Neural progenitor cell (in vitro differentiated cells): ENCODE results near the gene VWA5A. TPM values are rescaled to one million over a fixed set of nuclear protein-coding genes. Genes with fewer than 3 reads are reported as not detected.
A peak's percentile ranks its signal among the peaks of the same experiment; 100 is the strongest.

Experiments used
- DNase-seq: peaks from one replicate; pipeline ENCODE4 v3.0.0-alpha.2; 2016; ENCODE audit warnings: low spot score
- H2AFZ ChIP-seq: fragments of 200-600 bp; sonication (generic); replicated peaks from 2 replicates; pipeline ENCODE4 v1.6.1; 2016; ENCODE audit warnings: antibody characterized with exemption
- H3F3A ChIP-seq: fragments of 200-600 bp; sonication (generic); 2 replicates; pipeline ENCODE4 v1.6.1; 2016; ENCODE audit warnings: antibody characterized with exemption, low read depth
- H3K27ac ChIP-seq: fragments of 200-600 bp; sonication (generic); 2 replicates; pipeline ENCODE4 v1.5.1; 2016; ENCODE audit warnings: mild to moderate bottlenecking
- H3K27me3 ChIP-seq: fragments of 200-600 bp; sonication (generic); 2 replicates; pipeline ENCODE4 v1.6.1; 2016; ENCODE audit warnings: mild to moderate bottlenecking, moderate library complexity
- H3K36me3 ChIP-seq: fragments of 200-600 bp; sonication (generic); 2 replicates; pipeline ENCODE4 v1.5.1; 2016
- H3K4me1 ChIP-seq: fragments of 200-600 bp; sonication (generic); 2 replicates; pipeline ENCODE4 v1.6.1; 2016; ENCODE audit warnings: mixed run types
- H3K4me2 ChIP-seq: fragments of 200-600 bp; sonication (generic); 2 replicates; pipeline ENCODE4 v1.6.1; 2016
- H3K4me3 ChIP-seq: fragments of 200-600 bp; sonication (generic); 2 replicates; pipeline ENCODE4 v1.5.1; 2016
- H3K79me2 ChIP-seq: fragments of 200-600 bp; sonication (generic); 2 replicates; pipeline ENCODE4 v1.6.1; 2016; ENCODE audit warnings: low read depth
- H3K9ac ChIP-seq: fragments of 200-600 bp; sonication (generic); 2 replicates; pipeline ENCODE4 v1.6.1; 2016
- H3K9me3 ChIP-seq: fragments of 200-600 bp; sonication (generic); 2 replicates; pipeline ENCODE4 v1.5.1; 2016; ENCODE audit warnings: low read depth
- H4K20me1 ChIP-seq: fragments of 200-600 bp; sonication (generic); 2 replicates; pipeline ENCODE4 v1.6.1; 2016; ENCODE audit warnings: low read depth
- H3K27ac Mint-ChIP-seq: 3 replicates; pipeline ENCODE4 v1.8.0; 2021; ENCODE audit warnings: mixed read lengths
- H3K27me3 Mint-ChIP-seq: 2 replicates; pipeline ENCODE4 v1.8.0; 2022; ENCODE audit warnings: low read depth, mild to moderate bottlenecking, inconsistent platforms, moderate library complexity, mixed read lengths; ENCODE audit not compliant: insufficient read depth
- H3K36me3 Mint-ChIP-seq: 3 replicates; pipeline ENCODE4 v1.8.0; 2021; ENCODE audit warnings: mixed read lengths
- H3K4me1 Mint-ChIP-seq: 3 replicates; pipeline ENCODE4 v1.8.0; 2021; ENCODE audit warnings: mixed read lengths
- H3K4me3 Mint-ChIP-seq: 3 replicates; pipeline ENCODE4 v1.8.0; 2021; ENCODE audit warnings: mild to moderate bottlenecking, moderate library complexity, mixed read lengths
- H3K9me3 Mint-ChIP-seq: 3 replicates; pipeline ENCODE4 v1.8.0; 2020; ENCODE audit warnings: mixed read lengths
- CTCF ChIP-seq: fragments of 200-600 bp; sonication (generic); IDR thresholded peaks from 2 replicates; pipeline ENCODE4 v1.5.1; 2017; ENCODE audit warnings: antibody characterized with exemption, mild to moderate bottlenecking
- EZH2 ChIP-seq: fragments of 200-600 bp; sonication (generic); IDR thresholded peaks from 2 replicates; pipeline ENCODE4 v1.6.1; 2017; ENCODE audit warnings: antibody characterized with exemption, mild to moderate bottlenecking, moderate library complexity
- EZH2phosphoT487 ChIP-seq: fragments of 200-600 bp; sonication (generic); IDR thresholded peaks from 2 replicates; pipeline ENCODE4 v1.6.1; 2017; ENCODE audit warnings: antibody characterized with exemption
- total RNA-seq: library from RNA; depleted of rRNA; stranded (reverse); fragments of >200 nt; gene quantifications from 2 replicates; pipeline ENCODE4 v1.2.3, GENCODE V29; 2015; ENCODE audit warnings: low replicate concordance

VWA5A gene
- total RNA-seq, 1 donor from 2014 or later, result 24.5 TPM

GRCh38 chr11:124194293-124195188, 79.3 kb downstream of the VWA5A start:
- no peak for DNase-seq
- Histone ChIP-seq H2AFZ (peak overlapping the region; percentile 51), H4K20me1 (no peaks in the 10 kb centered on the region), H3K9me3 (no peaks in the 10 kb centered on the region), H3F3A (peaks cover 23% of the 10 kb centered on the region), H3K4me3 (no peak overlapping the region), H3K27ac (no peak overlapping the region), H3K36me3 (no peaks in the 10 kb centered on the region), H3K4me1 (peaks cover 36% of the 10 kb centered on the region), H3K79me2 (no peaks in the 10 kb centered on the region), H3K4me2 (no peak overlapping the region), H3K27me3 (no peaks in the 10 kb centered on the region), H3K9ac (no peak overlapping the region)
- no peak overlapping the region for H3K27ac Mint-ChIP-seq
- peaks cover 15% of the 10 kb centered on the region for H3K4me1 Mint-ChIP-seq
- H3K36me3 Mint-ChIP-seq, result no peaks in the 10 kb centered on the region
- H3K9me3 Mint-ChIP-seq, result peaks cover 5% of the 10 kb centered on the region
- H3K27me3 Mint-ChIP-seq, result no peaks in the 10 kb centered on the region
- H3K4me3 Mint-ChIP-seq, result no peak overlapping the region
- TF ChIP-seq CTCF (no peak), EZH2 (no peak), EZH2phosphoT487 (no peak)

GRCh38 chr11:124195189-124195734, 80.0 kb downstream of the VWA5A start:
- H2AFZ ChIP-seq, result peak overlapping the region; percentile 51

More at GRCh38 chr11:124195189-124195734, 80.0 kb downstream of the VWA5A start:
- no peaks in the 10 kb centered on the region for H3K27me3 Mint-ChIP-seq
- Histone ChIP-seq H3K27ac (no peak overlapping the region), H3K9me3 (no peaks in the 10 kb centered on the region), H3K4me3 (no peak overlapping the region), H3K79me2 (no peaks in the 10 kb centered on the region), H4K20me1 (no peaks in the 10 kb centered on the region), H3F3A (peaks cover 16% of the 10 kb centered on the region), H3K27me3 (no peaks in the 10 kb centered on the region), H3K4me1 (peaks cover 29% of the 10 kb centered on the region), H3K36me3 (no peaks in the 10 kb centered on the region), H3K9ac (no peak overlapping the region), H3K4me2 (no peak overlapping the region)
- peaks cover 8% of the 10 kb centered on the region for H3K4me1 Mint-ChIP-seq
- TF ChIP-seq CTCF (peak; percentile 76), EZH2 (no peak)
- H3K4me3 Mint-ChIP-seq, result no peak overlapping the region
- H3K36me3 Mint-ChIP-seq, result no peaks in the 10 kb centered on the region
- peaks cover 8% of the 10 kb centered on the region for H3K9me3 Mint-ChIP-seq
- DNase-seq, result peak; percentile 72
- no peak overlapping the region for H3K27ac Mint-ChIP-seq

Other genes with a start within 250 kb of the VWA5A start
- not detected in 2 replicates for gene TMEM225, start 229.8 kb upstream of the VWA5A start, total RNA-seq
- gene OR8D4, start 213.3 kb upstream of the VWA5A start, total RNA-seq, result not detected in 2 replicates
- gene OR4D5, start 175.8 kb upstream of the VWA5A start, total RNA-seq, result not detected in 2 replicates
- gene OR6T1, start 171.6 kb upstream of the VWA5A start, total RNA-seq, result not detected in 2 replicates
- gene OR10S1, start 137.7 kb upstream of the VWA5A start, total RNA-seq, result not detected in 2 replicates
- gene OR10G6, start 120.3 kb upstream of the VWA5A start, total RNA-seq, result not detected in 2 replicates
- not detected in 2 replicates for gene OR10G4, start 102.5 kb upstream of the VWA5A start, total RNA-seq
- gene OR10G9, start 92.4 kb upstream of the VWA5A start, total RNA-seq, result not detected in 2 replicates
- not detected in 2 replicates for gene OR10G8, start 88.7 kb upstream of the VWA5A start, total RNA-seq
- not detected in 2 replicates for gene OR10G7, start 74.1 kb upstream of the VWA5A start, total RNA-seq
- gene OR10D3, start 67.9 kb downstream of the VWA5A start, total RNA-seq, result not detected in 2 replicates
- gene OR8G1, start 125.6 kb downstream of the VWA5A start, total RNA-seq, result not detected in 2 replicates
- gene OR8G5, start 140.9 kb downstream of the VWA5A start, total RNA-seq, result not detected in 2 replicates
- not detected in 2 replicates for gene OR8D1, start 198.5 kb downstream of the VWA5A start, total RNA-seq
- not detected in 2 replicates for gene OR8D2, start 204.7 kb downstream of the VWA5A start, total RNA-seq